ENCODE data around the gene PAK2. TPM values are rescaled to one million over a fixed set of nuclear protein-coding genes. Genes with fewer than 3 reads are reported as not detected.
"Not testable (repeated sequence)": the region's sequence is repeated elsewhere in the genome, so short reads cannot be mapped to it uniquely, and the experiment has no call there.

The PAK2 gene
- total RNA-seq, 1 donor from 2014 or later = 76.7 TPM

DNA sequence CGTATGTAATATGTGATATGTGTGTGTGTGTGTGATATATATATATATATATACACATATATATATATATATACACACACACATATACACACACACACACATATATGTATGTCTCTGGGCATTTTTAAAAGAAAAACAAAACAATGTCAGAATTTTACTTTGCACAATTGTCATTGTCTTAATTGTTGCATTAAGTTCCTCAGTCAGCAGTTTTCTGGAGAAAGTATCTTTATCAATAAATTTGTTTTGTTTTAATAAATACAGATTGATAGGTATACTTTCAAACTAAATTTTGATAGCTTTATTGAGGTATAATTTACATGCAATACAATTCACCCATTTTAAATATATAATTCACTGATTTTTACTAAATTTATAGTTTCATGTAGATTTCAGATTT, 65.1 kb downstream of the PAK2 start:
- Mint-ChIP-seq H3K4me1 (ENCODE audit: unreplicated experiment) (no peaks in the 10 kb centered on the region), H3K27me3 (ENCODE audit: unreplicated experiment) (no peaks in the 10 kb centered on the region), H3K27ac (ENCODE audit: unreplicated experiment) (no peak overlapping the region), H3K9me3 (ENCODE audit: unreplicated experiment) (no peaks in the 10 kb centered on the region), H3K4me3 (ENCODE audit: unreplicated experiment) (no peak overlapping the region), H3K36me3 (ENCODE audit: unreplicated experiment) (peaks cover 31% of the 10 kb centered on the region)
- TF ChIP-seq, protein P1, sequence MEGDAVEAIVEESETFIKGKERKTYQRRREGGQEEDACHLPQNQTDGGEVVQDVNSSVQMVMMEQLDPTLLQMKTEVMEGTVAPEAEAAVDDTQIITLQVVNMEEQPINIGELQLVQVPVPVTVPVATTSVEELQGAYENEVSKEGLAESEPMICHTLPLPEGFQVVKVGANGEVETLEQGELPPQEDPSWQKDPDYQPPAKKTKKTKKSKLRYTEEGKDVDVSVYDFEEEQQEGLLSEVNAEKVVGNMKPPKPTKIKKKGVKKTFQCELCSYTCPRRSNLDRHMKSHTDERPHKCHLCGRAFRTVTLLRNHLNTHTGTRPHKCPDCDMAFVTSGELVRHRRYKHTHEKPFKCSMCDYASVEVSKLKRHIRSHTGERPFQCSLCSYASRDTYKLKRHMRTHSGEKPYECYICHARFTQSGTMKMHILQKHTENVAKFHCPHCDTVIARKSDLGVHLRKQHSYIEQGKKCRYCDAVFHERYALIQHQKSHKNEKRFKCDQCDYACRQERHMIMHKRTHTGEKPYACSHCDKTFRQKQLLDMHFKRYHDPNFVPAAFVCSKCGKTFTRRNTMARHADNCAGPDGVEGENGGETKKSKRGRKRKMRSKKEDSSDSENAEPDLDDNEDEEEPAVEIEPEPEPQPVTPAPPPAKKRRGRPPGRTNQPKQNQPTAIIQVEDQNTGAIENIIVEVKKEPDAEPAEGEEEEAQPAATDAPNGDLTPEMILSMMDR (IDR thresholded peaks at IDR 0.05) = no peak
- no peak for DNase-seq (ENCODE audit: extremely low spot score, unreplicated experiment)

DNA sequence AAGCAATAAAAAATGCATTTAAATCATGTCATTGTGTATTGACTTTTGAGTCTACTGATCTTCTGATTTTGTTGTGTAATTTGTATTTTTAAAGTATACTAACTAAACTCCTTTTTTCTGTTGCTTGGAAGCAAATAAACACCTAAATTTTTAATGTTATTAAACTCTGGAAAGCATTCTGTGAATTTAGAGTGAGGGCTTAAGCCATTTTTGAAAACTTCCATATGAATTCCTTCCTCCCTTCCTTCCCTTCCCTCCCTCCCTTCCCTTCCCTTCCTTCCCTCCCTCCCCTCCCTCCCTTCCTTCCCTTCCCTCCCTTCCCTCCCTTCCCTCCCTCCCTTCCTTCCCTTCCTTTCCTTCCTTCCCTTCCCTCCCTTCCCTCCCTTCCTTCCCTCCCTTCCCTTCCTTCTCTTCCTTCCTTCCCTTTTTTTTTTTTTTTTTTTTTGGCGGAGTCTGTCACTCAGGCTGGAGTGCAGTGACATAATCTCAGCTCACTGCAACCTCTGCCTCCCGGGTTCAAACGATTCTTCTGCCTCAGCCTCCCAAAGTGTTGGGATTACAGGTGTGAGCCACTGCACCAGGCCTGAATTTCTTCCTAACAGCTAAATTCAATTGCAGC, 71.4 kb downstream of the PAK2 start:
- Mint-ChIP-seq H3K4me3 (ENCODE audit: unreplicated experiment) (no peak overlapping the region), H3K4me1 (ENCODE audit: unreplicated experiment) (no peaks in the 10 kb centered on the region), H3K36me3 (ENCODE audit: unreplicated experiment) (peaks cover 58% of the 10 kb centered on the region), H3K27ac (ENCODE audit: unreplicated experiment) (no peak overlapping the region), H3K27me3 (ENCODE audit: unreplicated experiment) (no peaks in the 10 kb centered on the region), H3K9me3 (ENCODE audit: unreplicated experiment) (no peaks in the 10 kb centered on the region)
- TF ChIP-seq, protein P1 (IDR thresholded peaks at IDR 0.05) = no peak
- DNase-seq (ENCODE audit: extremely low spot score, unreplicated experiment) = no peak

DNA sequence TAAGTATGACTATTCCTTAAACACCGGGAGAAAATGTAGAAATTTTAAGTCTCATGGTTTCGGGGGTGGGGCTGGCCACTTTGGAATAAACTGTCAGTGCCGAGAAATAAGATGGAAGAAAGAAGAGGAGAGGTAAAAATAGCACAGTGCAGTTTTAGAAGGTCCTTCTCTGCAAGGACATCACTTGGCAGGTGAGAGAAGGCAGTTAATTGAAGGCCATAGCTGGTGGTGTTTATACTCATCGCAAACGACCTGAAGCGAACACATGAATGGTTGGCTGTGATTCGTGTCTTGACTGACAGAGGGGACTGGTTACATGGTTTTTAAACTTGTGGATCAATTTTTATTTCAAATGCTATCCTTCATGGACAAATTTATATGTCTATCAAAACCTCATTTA, 73.2 kb downstream of the PAK2 start:
- TF ChIP-seq, protein P1 (IDR thresholded peaks at IDR 0.05) = no peak
- H3K4me1 Mint-ChIP-seq (ENCODE audit: unreplicated experiment) = no peaks in the 10 kb centered on the region
- no peak overlapping the region for H3K4me3 Mint-ChIP-seq (ENCODE audit: unreplicated experiment)

DNA sequence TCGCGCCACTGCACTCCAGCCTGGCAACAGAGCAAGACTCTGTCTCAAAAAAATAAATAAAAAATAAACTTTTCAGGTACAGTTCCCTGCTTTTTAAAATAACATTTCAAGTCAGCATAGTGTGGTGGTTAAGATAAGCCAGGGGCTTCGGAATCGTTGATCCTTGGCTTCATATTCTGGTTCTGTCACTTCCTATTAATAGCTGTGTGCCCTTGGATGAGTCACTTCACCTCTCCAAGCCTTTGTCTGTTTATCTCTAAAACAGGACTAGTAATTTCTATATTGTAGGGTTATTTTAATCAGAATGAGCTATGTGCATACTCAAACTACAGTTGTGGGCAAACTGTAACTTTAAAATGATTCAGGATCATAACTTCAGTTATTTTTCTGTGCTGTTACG, 74.2 kb downstream of the PAK2 start:
- no peaks in the 10 kb centered on the region for H3K27me3 Mint-ChIP-seq (ENCODE audit: unreplicated experiment)
- TF ChIP-seq, protein P1 (IDR thresholded peaks at IDR 0.05) = no peak
- H3K27ac Mint-ChIP-seq (ENCODE audit: unreplicated experiment) = no peak overlapping the region
- no peaks in the 10 kb centered on the region for H3K4me1 Mint-ChIP-seq (ENCODE audit: unreplicated experiment)
- peaks cover 54% of the 10 kb centered on the region for H3K36me3 Mint-ChIP-seq (ENCODE audit: unreplicated experiment)
- no peaks in the 10 kb centered on the region for H3K9me3 Mint-ChIP-seq (ENCODE audit: unreplicated experiment)
- no peak for DNase-seq (ENCODE audit: extremely low spot score, unreplicated experiment)
- no peak overlapping the region for H3K4me3 Mint-ChIP-seq (ENCODE audit: unreplicated experiment)

More for the DNA sequence above, 73.2 kb downstream of the PAK2 start:
- H3K9me3 Mint-ChIP-seq (ENCODE audit: unreplicated experiment) = no peaks in the 10 kb centered on the region
- no peaks in the 10 kb centered on the region for H3K27me3 Mint-ChIP-seq (ENCODE audit: unreplicated experiment)
- DNase-seq (ENCODE audit: extremely low spot score, unreplicated experiment) = no peak
- peaks cover 50% of the 10 kb centered on the region for H3K36me3 Mint-ChIP-seq (ENCODE audit: unreplicated experiment)
- no peak overlapping the region for H3K27ac Mint-ChIP-seq (ENCODE audit: unreplicated experiment)

DNA sequence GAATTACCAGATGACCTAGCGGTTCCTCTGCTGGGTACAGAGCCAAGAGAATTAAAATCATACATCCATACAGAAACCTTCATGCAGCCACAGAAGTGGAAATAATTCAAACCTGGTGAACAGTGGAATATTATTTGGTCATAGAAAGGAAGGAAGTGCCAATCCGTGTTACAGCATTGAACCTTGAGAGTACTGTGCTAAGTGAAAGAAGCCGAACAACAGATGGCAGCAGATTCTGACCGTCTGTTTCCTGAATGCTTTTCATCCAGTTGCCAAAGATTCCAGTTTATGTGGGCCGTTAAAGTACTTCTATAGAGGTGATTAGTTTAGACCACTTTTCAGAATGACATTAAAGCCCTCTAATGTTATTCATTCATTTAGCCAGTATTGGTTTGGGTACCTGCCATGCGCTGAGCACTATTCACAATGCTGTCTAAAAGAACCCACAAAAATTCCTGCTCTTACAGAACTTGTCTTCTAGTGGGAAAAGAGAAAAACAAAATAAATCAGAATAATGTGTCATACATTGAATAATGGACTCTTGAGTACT, 82.2 kb downstream of the PAK2 start:
- DNase-seq (ENCODE audit: extremely low spot score, unreplicated experiment) = no peak
- H3K4me1 Mint-ChIP-seq (ENCODE audit: unreplicated experiment) = no peaks in the 10 kb centered on the region
- H3K36me3 Mint-ChIP-seq (ENCODE audit: unreplicated experiment) = peaks cover 58% of the 10 kb centered on the region
- no peak overlapping the region for H3K4me3 Mint-ChIP-seq (ENCODE audit: unreplicated experiment)
- TF ChIP-seq, protein P1 (IDR thresholded peaks at IDR 0.05) = no peak
- H3K27ac Mint-ChIP-seq (ENCODE audit: unreplicated experiment) = no peak overlapping the region
- H3K27me3 Mint-ChIP-seq (ENCODE audit: unreplicated experiment) = no peaks in the 10 kb centered on the region
- H3K9me3 Mint-ChIP-seq (ENCODE audit: unreplicated experiment) = peaks cover 3% of the 10 kb centered on the region

DNA sequence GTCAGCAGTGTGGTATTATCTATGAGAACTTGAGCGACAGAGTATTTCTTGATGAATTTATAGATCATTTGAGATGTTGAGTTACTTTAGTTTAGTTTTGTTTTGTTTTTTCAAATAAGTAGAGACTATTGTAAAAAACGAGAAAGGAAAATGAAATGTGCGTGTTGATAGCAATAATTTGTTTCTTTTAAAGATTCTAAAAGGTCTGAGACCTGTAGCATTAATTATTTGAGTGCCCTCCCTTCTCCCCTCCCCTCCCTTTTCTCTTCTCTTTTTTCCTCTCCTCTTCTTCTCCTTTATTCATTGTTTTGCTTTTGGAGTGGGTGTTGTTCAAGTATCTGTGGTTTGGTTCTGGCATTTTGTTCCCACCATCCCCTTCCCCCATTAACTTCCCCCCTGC, 90.0 kb downstream of the PAK2 start:
- peaks cover 29% of the 10 kb centered on the region for H3K36me3 Mint-ChIP-seq (ENCODE audit: unreplicated experiment)
- not testable (repeated sequence) for DNase-seq (ENCODE audit: extremely low spot score, unreplicated experiment); H3K4me3 Mint-ChIP-seq (ENCODE audit: unreplicated experiment); H3K9me3 Mint-ChIP-seq (ENCODE audit: unreplicated experiment); H3K27me3 Mint-ChIP-seq (ENCODE audit: unreplicated experiment); H3K27ac Mint-ChIP-seq (ENCODE audit: unreplicated experiment); H3K4me1 Mint-ChIP-seq (ENCODE audit: unreplicated experiment)

All from osteocyte (in vitro differentiated cells).